ENCODE measurements around the gene ZNF697.

DNA sequence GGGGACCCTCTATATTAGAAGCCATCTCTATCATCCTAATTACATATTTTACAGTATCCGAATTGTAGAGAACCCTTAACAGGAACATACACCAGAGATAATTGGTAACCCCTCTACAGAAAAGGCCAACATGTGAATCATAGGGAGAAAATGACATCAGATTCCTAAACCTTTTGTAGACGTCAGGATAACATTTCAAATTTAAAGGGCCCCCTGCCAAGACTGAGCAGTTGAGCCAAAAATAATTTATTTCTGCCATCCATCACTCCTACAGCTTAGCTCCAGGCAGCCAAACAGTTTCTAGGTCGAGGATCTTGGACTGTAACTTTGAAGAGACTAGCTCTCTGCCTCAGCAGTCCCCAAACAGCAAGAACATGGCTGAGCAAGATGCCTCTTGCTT lies 21.2 kb downstream of the ZNF697 start:
- no peak for TF ChIP-seq POLR2A (IDR thresholded peaks at IDR 0.05)
- TF ChIP-seq, protein P1, sequence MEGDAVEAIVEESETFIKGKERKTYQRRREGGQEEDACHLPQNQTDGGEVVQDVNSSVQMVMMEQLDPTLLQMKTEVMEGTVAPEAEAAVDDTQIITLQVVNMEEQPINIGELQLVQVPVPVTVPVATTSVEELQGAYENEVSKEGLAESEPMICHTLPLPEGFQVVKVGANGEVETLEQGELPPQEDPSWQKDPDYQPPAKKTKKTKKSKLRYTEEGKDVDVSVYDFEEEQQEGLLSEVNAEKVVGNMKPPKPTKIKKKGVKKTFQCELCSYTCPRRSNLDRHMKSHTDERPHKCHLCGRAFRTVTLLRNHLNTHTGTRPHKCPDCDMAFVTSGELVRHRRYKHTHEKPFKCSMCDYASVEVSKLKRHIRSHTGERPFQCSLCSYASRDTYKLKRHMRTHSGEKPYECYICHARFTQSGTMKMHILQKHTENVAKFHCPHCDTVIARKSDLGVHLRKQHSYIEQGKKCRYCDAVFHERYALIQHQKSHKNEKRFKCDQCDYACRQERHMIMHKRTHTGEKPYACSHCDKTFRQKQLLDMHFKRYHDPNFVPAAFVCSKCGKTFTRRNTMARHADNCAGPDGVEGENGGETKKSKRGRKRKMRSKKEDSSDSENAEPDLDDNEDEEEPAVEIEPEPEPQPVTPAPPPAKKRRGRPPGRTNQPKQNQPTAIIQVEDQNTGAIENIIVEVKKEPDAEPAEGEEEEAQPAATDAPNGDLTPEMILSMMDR (IDR thresholded peaks at IDR 0.05): no peak

Measured in lower leg skin (tissue), 3 donors.